OCI-LY1 (cell line): ENCODE measurements around the gene CRISPLD2.

ENCODE experiments used
- H2AFZ ChIP-seq: fragments of 200-600 bp; sonication (generic), shearing (Covaris generic); 2 replicates; pipeline ENCODE4 v1.6.0; 2014; ENCODE audit warnings: antibody characterized with exemption, mild to moderate bottlenecking, low read length
- H3F3A ChIP-seq: fragments of 200-600 bp; sonication (generic), shearing (Covaris generic); 2 replicates; pipeline ENCODE4 v1.6.0; 2014; ENCODE audit warnings: mild to moderate bottlenecking, antibody characterized with exemption, low read length, moderate library complexity; ENCODE audit not compliant: insufficient read depth
- H3K27ac ChIP-seq: fragments of 200-600 bp; sonication (generic); 2 replicates; pipeline ENCODE4 v1.5.1; 2014; ENCODE audit warnings: low read length, mixed run types, mild to moderate bottlenecking, low read depth; ENCODE audit not compliant: poor library complexity, severe bottlenecking
- H3K27me3 ChIP-seq: fragments of 200-600 bp; sonication (generic); 2 replicates; pipeline ENCODE4 v1.6.0; 2014; ENCODE audit warnings: antibody characterized with exemption, mild to moderate bottlenecking, low read length, moderate library complexity; ENCODE audit not compliant: insufficient read depth
- H3K36me3 ChIP-seq: fragments of 200-600 bp; sonication (generic); 2 replicates; pipeline ENCODE4 v1.6.1; 2014; ENCODE audit warnings: mild to moderate bottlenecking, antibody characterized with exemption, low read length, moderate library complexity, mixed read lengths; ENCODE audit not compliant: insufficient read depth
- H3K4me1 ChIP-seq: fragments of 200-600 bp; sonication (generic); 2 replicates; pipeline ENCODE4 v1.5.1; 2014; ENCODE audit warnings: mild to moderate bottlenecking, low read length, moderate library complexity; ENCODE audit not compliant: insufficient read depth, severe bottlenecking
- H3K4me2 ChIP-seq: fragments of 200-600 bp; sonication (generic), shearing (Covaris generic); 2 replicates; pipeline ENCODE4 v1.6.1; 2014; ENCODE audit warnings: low read length
- H3K4me3 ChIP-seq: fragments of 200-600 bp; sonication (generic); 2 replicates; pipeline ENCODE4 v1.5.1; 2014; ENCODE audit warnings: low read length, low read depth, mild to moderate bottlenecking, mixed read lengths; ENCODE audit not compliant: poor library complexity, severe bottlenecking
- H3K79me2 ChIP-seq: fragments of 200-600 bp; shearing (Covaris generic); 2 replicates; pipeline ENCODE4 v1.6.1; 2016; ENCODE audit warnings: mixed run types, low read length, mixed read lengths; ENCODE audit not compliant: insufficient read depth
- H3K9ac ChIP-seq: fragments of 200-600 bp; sonication (generic), shearing (Covaris generic); 2 replicates; pipeline ENCODE4 v1.6.1; 2014; ENCODE audit warnings: mild to moderate bottlenecking, low read length, mixed read lengths
- H3K9me2 ChIP-seq: fragments of 200-600 bp; sonication (generic), shearing (Covaris generic); 2 replicates; pipeline ENCODE4 v1.6.1; 2014; ENCODE audit warnings: low read depth, mild to moderate bottlenecking, low read length, mixed read lengths
- H3K9me3 ChIP-seq: fragments of 200-600 bp; shearing (Covaris generic); 2 replicates; pipeline ENCODE4 v1.6.1; 2014; ENCODE audit warnings: low read length, mixed read lengths
- H4K20me1 ChIP-seq: fragments of 200-600 bp; sonication (generic), shearing (Covaris generic); 2 replicates; pipeline ENCODE4 v1.6.0; 2016; ENCODE audit warnings: mild to moderate bottlenecking, low read length; ENCODE audit not compliant: insufficient read depth
- CTCF ChIP-seq: fragments of 200-600 bp; sonication (generic), shearing (Covaris generic); IDR thresholded peaks from 2 replicates; pipeline ENCODE4 v1.5.1; 2017; ENCODE audit warnings: mild to moderate bottlenecking, antibody characterized with exemption, low read length, moderate library complexity, mixed read lengths
- EZH2 ChIP-seq: fragments of 200-600 bp; sonication (generic), shearing (Covaris generic); IDR thresholded peaks from 2 replicates; pipeline ENCODE4 v1.8.0; 2017; ENCODE audit warnings: borderline replicate concordance, mixed run types, mild to moderate bottlenecking, antibody characterized with exemption, low read length, moderate library complexity, mixed read lengths

The CRISPLD2 gene

GRCh38 chr16:84820771-84821170 lies 986 bp downstream of the CRISPLD2 start:
- H3K27me3 ChIP-seq, result peaks cover 23% of the 10 kb centered on the region; the same call in 1 of the 2 replicates
- no peaks in the 10 kb centered on the region for H3K79me2 ChIP-seq
- H4K20me1 ChIP-seq, result no peaks in the 10 kb centered on the region
- no peak overlapping the region for H3K4me3 ChIP-seq
- H3K27ac ChIP-seq, result no peak overlapping the region
- no peaks in the 10 kb centered on the region for H3K9me3 ChIP-seq
- no peaks in the 10 kb centered on the region for H3K36me3 ChIP-seq
- no peak overlapping the region for H2AFZ ChIP-seq
- no peak overlapping the region for H3K4me2 ChIP-seq
- no peaks in the 10 kb centered on the region for H3F3A ChIP-seq
- H3K4me1 ChIP-seq, result no peaks in the 10 kb centered on the region
- no peaks in the 10 kb centered on the region for H3K9me2 ChIP-seq
- no peak for TF ChIP-seq CTCF
- no peak for TF ChIP-seq EZH2
- H3K9ac ChIP-seq, result no peak overlapping the region

GRCh38 chr16:84821179-84821578 lies 1.4 kb downstream of the CRISPLD2 start:
- TF ChIP-seq EZH2, result no peak
- TF ChIP-seq CTCF, result no peak
- Histone ChIP-seq H3K9ac (no peak overlapping the region), H2AFZ (no peak overlapping the region), H3K79me2 (no peaks in the 10 kb centered on the region), H3K9me3 (no peaks in the 10 kb centered on the region), H3K4me3 (no peak overlapping the region), H3K27ac (no peak overlapping the region), H3K27me3 (peaks cover 23% of the 10 kb centered on the region; the same call in 1 of the 2 replicates), H3F3A (no peaks in the 10 kb centered on the region), H3K4me1 (no peaks in the 10 kb centered on the region), H4K20me1 (no peaks in the 10 kb centered on the region), H3K36me3 (no peaks in the 10 kb centered on the region), H3K4me2 (no peak overlapping the region), H3K9me2 (no peaks in the 10 kb centered on the region)

- no peak overlapping the region for H3K27ac ChIP-seq
- no peaks in the 10 kb centered on the region for H3K36me3 ChIP-seq
- H4K20me1 ChIP-seq, result no peaks in the 10 kb centered on the region
- H2AFZ ChIP-seq, result no peak overlapping the region
- no peak overlapping the region for H3K4me2 ChIP-seq
- H3K9ac ChIP-seq, result no peak overlapping the region
- no peaks in the 10 kb centered on the region for H3K9me2 ChIP-seq
- H3F3A ChIP-seq, result no peaks in the 10 kb centered on the region
- no peak for TF ChIP-seq EZH2
- no peak for TF ChIP-seq CTCF
- no peaks in the 10 kb centered on the region for H3K79me2 ChIP-seq
- H3K4me1 ChIP-seq, result no peaks in the 10 kb centered on the region
- H3K27me3 ChIP-seq, result peaks cover 16% of the 10 kb centered on the region; the same call in 1 of the 2 replicates
- H3K4me3 ChIP-seq, result no peak overlapping the region
- no peaks in the 10 kb centered on the region for H3K9me3 ChIP-seq
Observed at GRCh38 chr16:84821728-84822689, 2.2 kb downstream of the CRISPLD2 start.
